HG03139 (cell line): Measurements from ENCODE around the gene DYRK1B.
"Not testable (repeated sequence)": the region's sequence is repeated elsewhere in the genome, so short reads cannot be mapped to it uniquely, and the experiment has no call there.

Experiments used
- ATAC-seq: cut with Tn5 transposase; IDR thresholded peaks from one replicate; pipeline ENCODE4 v1.9.1; 2021; ENCODE audit not compliant: unreplicated experiment

The DYRK1B gene

DNA sequence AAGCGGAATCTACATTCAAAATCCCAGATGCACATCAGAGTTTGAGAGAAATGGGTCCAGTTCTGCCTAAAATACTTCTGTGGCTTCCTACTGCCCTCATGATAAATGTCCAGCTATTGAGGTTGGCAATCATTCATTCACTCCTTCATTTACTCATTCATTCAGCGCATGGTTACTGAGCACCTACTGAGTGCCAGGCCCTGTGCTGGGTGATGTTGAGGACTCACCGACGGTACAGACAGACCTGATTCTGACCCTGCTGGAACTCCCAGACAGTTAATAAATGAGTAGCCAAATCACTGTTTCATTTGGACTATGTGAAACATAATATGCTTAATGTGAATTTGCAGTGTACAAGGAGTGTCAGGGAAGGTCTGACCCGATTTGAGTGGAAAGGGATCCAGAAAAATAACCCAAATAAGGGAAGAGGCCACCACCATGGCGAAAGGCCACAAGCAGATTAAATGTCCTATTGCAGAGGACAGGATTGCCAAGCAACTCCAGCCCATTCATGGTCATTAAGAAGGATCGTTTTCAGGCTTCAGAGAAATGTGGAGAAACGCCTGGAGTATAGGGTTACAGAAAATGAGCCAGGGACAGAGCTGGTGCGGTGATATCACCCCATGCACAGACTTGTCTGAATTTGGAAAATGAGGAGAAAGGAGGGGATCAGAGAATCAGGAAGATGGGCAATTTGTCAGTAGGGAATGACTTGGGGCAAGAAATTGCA lies 20.5 kb downstream of the DYRK1B start:
- ATAC-seq = no peak

DNA sequence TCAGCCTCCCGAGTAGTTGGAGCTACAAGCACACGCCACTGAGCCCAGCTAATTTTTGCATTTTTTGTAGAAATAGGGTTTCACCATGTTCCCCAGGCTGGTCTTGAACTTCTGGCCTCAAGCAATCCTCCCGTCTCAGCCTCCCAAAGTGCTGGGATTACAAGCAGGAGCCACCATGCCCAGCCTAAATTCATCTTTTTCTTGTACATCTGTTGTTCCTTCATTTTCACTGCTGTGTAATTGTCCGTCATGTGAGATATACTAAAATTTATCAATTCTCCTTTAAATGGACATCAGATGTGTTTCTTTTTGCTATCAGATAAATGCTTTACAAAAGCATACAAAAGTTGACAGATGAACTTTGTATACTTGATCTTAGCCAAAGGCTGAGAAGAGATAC lies 22.9 kb downstream of the DYRK1B start:
- ATAC-seq = no peak

DNA sequence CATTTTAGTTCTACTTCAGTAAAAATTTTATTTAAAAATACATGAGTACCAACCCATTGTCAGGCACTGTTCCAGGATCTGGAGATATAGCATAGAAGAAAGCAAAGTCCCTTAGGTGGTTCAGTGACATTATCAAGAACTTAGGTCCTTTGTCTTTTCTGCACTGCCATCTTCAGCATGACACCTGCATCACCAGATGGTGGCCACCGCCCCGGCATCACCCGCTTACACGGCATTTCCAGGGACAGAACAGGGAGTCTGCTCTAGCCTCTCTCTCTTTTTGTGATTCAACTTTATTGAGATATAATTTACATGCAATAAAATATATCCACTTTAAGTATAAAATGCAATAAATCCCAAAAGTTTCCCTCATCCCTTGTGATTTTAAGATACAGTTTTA lies 23.5 kb downstream of the DYRK1B start:
- no peak for ATAC-seq

DNA sequence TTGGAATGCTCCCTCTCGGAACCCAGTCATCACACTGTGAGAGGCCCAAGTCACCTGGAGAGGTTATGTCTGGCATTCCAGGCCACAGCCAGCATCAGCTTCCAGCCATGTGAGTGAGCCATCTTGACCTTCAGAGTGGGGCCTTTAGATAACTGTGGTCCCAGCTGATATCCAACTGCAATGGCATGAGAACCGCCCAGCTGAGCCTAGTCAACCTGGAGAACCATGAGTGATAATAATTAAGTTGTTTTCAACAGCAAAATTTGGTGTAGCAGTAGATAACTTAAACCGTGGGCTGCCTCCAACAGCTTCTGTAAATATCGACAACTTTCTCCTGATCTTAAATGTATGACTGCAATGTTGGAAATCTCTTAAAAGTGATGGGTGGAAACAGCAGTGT lies 24.6 kb downstream of the DYRK1B start:
- no peak for ATAC-seq

DNA sequence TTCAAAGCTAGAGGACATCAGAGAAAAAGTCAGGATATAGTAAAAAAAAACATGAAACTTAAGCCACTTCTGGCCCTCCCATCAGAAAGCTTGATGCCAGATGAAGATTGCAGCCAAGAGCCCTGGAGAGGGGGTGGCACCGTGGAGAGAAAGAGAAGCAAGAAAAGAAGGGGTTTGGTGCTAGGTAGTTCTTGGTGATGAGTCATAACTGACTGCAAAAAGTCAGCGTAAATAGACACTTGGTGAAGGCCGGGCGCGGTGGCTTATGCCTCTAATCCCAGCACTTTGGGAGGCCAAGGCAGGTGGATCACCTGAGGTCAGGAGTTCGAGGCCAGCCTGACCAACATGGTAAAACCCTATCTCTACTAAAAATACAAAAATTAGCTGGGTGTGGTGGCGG lies 25.3 kb downstream of the DYRK1B start:
- not testable (repeated sequence) for ATAC-seq

DNA sequence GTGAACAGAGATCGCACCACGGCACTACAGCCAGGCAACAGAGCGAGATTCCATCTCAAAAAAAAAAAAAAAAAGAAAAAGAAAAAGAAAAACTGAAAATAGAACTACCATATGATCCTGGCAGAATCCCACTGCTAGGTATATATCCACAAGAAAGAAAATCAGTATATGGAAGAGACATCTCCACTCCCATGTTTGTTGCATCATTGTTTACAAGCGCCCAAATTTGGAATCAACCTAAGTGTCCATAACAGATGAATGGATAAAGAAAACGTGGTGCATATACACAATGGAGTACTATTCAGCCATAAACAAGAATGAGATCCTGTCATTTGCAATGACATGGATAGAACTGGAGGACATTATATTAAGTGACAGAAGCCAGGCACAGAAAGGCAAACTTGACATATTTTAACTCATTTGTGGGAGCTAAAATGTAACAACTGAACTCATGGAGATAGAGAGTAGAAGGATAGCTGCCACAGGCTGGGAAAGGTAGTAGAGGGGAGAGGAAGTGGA lies 26.1 kb downstream of the DYRK1B start:
- no peak for ATAC-seq

DNA sequence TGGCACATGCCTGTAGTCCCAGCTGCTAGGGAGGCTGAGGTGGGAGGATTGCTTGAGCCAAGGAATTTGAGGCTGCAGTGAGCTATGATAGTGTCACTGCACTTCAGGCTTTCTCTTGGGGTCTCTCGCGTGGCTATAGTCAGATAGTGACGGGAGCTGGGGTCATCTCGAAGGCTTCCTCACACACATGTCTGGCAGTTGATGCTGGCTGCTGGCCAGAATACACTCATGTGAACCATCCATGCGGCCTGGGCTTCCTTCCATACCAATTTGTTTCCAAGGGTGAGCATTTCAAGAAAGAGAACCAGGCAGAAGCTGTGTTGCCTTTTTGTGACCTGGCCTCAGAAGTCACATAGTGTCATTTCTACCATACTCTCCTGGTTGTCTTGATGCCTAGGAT lies 28.9 kb downstream of the DYRK1B start:
- ATAC-seq = no peak

DNA sequence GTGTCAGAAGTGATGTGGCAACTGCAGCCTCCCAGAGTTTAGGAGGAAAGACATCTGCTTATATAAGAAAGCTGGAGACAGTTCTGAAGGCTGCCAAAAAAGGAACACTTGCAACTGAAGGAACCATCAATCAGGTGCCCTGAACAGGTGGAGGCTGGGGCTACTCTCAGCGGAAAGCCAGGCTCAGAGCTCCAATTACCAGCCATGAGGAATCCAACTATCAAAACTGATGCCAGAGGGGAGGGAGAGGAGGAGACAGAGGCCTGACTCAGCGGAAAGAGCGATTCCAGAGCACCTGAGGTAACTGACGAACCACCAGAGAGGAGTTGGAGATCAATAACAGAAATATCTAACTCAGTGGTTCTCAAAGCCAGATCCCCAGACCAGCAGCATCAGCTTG lies 31.0 kb downstream of the DYRK1B start:
- no peak for ATAC-seq

DNA sequence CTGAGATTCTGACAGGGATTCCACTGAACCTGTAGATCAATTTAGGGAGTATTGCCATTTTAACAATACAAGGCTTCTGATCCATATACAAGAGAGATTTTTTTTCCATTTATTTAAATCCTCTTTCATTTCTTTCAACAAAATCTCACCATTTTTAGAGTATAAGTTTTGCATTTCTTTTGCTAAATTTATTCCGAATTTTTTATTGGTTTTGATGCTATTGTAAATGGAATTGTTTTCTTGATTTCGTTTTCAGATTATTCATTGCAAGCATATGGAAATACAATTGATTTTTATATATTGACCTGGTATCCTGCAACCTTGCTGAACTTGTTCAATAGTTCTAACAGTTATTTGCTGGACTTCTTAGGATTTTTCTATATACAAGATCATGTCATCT lies 36.9 kb downstream of the DYRK1B start:
- no peak for ATAC-seq

DNA sequence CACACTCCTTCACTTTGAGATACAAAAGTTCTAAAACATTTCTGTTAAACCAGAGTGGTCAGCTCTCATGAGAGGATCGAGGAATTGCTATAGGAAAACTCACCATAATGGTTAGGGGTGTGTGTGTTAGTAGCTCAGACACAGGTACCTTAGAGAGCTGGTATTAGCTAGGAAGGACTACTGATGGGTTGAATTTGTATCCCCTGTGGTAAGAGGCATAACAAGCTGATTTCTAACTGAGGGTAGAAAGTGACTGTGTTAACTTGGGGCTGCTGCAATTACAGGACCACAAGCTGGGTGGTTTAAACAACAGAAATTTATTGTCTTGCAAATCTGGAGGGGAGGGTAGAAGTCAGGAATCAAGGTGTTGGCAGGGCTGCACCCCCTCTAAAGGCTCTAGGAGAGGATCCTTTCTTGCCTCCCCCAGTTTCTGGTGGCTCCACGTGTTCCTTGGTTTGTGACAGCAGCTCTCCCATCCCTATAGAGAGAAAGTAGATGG lies 37.9 kb downstream of the DYRK1B start:
- ATAC-seq = no peak

DNA sequence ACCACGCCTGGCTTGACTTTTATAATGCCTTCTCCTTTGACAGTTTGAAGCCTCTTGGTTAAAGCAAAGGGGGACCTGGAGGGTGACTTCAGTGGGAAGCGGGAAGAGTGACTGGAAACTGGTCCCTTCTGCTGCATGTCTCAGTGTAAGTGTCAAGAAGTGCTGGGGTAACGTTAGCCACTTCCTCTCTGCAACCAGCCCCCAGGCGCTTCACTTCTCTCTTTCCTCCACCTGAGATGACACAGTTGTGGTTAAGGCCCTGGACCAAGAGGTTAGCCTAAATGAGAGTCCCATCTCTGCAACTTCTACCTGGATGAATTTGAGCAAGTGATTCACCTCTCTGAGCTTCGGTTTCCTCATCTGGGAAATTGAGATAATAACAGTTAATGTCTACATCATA lies 39.0 kb downstream of the DYRK1B start:
- ATAC-seq = no peak

DNA sequence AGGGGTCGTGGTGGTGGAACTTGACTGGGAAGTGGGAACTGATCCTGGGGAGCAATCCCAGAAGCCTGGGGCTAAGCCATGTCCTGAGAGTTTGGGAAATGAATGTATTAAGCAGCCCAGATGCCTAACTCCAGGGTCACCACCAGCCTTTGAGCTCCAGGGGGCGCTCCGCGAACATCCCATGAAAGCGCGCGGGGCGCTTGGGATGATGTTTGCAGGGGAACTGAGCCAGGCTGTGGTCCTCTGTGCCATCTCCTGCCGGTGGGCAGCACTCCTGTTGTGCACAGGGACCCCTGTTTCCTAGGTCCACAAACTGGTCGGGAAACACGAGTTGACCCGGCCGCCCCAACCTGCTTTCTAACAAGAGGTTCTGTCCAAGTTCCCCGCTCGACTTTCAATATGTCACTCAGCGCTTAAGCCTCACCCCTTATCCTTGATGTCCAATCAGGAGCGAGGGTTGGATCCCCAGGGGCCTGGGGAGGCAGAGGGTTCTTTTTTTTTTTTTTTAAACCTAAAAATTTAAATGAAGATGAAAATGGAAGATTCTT lies 40.9 kb downstream of the DYRK1B start:
- no peak for ATAC-seq

DNA sequence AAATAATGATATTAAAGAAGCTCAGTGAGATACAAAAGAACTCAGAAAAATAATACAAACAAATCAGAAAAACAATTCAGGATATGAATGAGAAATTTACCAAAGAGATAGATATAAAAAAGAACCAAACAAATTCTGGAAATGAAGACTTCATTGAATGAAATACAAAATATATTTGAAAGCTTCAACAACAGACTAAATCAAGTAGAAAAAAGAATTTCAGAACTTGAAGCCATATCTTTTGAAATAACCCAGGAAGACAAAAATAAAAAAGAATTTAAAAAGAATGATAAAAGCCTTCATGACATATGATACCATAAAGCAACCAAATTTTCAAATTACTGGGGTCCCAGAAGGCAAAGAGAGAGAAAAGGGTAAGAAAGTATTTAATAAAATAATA lies 45.7 kb downstream of the DYRK1B start:
- no peak for ATAC-seq

DNA sequence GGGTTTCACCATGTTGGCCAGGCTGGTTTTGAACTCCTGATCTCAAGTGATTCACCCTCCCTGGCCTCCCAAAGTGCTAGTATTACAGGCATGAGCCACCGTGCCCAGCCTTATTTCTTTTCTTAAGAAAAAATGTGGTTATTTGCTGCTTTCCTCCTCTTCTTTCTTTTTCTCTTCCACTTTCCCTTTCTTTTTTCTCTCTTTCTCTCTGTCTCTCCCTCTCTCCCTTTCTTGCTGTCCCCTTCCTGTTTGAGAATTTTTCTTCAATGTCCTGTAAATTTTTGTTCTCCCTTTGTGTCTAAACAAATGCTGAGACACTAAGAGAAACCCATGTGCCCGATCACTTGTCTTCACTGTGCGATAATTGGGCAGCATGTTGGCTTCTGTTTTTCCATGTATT lies 53.1 kb downstream of the DYRK1B start:
- ATAC-seq = no peak

DNA sequence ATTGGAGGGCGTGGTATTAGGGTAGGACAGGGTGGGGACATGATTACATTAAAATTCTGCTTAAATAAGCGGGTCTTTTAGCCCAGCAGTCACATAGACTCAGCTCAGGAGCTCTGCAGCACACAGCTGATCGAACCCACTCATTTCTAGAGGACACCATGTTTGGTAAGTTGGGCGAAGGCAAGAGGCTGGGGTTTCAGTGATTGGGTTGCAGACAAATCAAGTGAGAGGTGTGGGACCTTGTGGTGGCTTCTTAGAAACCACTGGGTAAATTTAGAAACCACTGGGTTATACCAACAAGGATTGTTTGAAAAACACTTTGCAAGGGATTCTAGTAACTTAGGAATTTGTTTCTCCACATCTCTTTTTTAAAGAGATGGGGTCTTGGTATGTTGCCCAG lies 55.2 kb downstream of the DYRK1B start, which contains the start of gene LEUTX:
TSS of gene LEUTX (plus strand) at position 92 of the 400 bp plus-strand sequence. CDS start at position 159, 67 bp downstream.
- no peak for ATAC-seq
